Measurements from ENCODE around the gene ZFP64.
"Not testable (repeated sequence)": the region's sequence is repeated elsewhere in the genome, so short reads cannot be mapped to it uniquely, and the experiment has no call there.

The ZFP64 gene

DNA sequence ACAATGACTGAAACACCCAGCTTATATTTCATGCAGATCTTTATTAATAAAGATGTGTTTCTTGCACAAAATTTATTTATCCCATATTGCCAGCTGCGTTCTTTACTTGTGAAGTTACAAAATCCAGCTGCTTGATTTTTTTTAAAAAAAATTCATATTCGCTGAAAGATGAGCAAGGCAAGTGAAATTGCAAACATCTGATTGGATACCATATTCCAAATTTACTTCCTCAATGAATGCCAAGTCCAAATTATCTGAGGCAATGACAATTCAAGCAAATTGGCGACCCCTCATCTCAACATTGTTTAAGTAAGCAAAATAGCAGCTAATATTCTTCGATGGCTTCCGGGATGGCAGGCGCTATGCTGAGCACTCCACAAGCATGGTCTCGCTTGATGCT is 37.7 kb downstream of the ZFP64 start:
- DNase-seq, result no peak

DNA sequence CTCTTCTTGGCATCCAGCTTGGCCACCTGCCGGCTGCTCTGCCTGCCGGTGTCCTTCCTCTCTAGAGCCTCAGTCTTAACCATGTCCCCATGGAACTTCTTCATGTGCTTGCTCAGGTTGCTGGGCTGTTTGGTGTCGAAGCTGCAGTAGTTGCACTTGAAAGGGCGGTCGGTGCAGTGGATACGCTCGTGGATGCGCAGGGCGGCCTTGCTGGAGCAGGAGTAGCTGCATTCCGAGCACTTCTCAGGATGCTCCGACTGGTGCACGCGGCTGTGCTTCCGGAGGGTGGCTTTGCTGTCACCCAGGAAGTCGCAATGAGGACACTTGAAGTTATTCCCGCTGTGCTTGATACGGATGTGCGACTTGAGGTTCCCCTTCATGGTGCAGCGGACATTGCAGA is 38.7 kb downstream of the ZFP64 start:
- no peak for DNase-seq

DNA sequence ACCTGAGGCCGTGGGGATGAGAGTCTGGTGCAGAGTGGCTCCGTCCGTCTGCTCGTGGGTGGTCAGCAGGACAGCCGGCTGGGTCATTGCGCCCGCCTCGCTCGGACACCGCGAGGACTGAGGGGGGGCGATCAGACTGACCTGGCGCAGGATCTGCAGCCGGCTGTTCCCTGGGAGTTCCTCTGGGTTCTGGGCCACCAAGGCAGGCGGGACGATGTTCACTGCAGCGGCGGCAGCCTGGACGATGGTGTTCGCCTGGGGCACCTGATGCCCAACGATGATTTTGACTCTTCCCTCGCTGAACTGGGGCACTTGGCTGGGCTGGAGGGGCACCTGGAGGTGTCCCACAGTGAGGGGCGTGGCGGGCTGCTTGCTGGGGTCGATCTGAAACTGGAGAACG is 39.2 kb downstream of the ZFP64 start:
- DNase-seq, result no peak

DNA sequence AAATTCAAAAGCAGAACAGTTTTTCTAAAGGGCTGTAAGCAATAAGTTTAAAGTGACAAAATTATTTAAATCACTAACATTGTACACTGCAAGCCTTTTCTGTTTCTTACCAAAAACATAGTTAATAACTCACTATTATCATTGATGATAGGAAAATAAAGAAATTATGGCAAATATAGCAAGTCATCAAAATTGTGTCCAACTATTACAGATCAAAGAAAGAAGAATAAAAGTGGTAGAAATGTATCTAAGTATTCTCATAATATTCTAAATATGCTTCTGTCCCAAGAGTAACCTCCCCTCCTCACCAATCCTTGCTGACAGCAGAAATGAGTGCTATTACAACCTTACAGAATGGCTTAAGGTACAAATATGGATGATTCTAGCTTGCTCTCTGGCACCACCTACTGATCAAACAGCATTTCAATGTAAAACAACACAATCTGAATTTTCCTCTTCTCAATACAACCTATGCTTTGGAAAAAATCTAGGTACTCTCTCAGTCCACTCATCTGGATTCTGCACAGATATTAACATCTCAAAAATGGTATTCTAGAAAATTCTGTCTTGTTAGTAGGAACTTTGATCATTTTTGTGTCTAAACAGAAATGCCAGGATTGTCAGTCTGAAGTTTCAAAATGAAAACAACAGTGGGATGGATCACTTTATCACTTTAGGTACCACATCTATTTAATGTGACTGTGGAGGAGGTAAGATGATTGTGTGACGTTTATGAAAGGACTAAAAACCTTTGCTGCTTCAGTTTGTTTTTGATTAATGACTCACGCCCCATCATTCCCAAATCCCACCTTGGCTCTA is 40.9 kb downstream of the ZFP64 start:
- peak; percentile 36 for DNase-seq

DNA sequence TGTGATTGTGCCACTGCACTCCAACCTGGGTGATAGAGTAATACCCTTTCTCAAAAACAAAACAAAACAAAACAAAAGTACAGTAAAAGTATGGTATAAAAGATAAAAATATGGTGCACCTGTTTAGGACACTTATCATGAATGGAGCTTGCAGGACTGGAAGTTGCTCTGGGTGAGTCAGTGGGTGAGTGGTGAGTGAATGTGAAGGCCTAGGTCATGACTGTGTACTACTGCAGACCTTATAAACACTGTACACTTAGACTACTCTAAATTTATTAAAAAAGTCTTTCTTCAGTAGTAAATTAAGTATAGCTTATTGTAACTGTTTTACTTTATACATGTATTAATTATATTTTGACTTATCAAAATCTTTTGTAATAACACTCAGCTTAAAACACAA is 46.0 kb downstream of the ZFP64 start:
- DNase-seq, result no peak

DNA sequence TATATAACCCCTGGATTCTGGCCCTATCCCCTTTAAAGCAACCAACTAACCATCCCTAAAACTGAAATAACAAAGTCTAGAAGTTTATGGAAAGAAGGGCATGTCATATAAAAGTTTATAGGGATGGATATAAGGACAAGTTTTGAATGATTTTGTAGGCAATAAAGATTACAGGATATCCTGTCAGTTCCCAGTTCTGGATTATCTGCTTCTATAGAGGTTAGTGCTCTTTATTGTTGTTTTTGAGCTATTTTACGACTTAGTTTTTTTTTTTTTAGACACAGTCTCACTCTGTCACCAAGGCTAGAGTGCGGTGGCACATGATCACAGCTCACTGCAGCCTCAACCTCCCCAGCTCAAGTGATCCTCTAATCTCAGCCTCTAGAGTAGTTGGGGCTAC is 48.3 kb downstream of the ZFP64 start:
- DNase-seq, result no peak

DNA sequence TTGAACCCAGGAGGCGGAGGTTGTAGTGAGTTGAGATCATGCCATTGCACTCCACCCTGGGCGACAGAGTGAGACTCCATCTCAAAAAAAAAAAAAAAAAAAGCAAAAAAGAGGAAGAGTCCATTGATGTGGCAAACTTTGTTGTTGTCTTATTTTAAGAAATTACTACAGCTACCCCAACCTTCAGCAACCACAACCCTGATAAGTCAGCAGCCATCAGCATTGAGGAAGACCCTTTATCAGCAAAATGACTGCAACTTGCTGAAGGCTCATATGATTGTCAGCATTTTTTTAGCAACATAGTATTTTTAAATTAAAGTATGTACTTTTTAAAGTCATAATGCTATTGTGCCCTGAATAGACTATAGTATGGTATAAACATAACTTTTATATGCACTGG is 48.8 kb downstream of the ZFP64 start:
- no peak for DNase-seq

DNA sequence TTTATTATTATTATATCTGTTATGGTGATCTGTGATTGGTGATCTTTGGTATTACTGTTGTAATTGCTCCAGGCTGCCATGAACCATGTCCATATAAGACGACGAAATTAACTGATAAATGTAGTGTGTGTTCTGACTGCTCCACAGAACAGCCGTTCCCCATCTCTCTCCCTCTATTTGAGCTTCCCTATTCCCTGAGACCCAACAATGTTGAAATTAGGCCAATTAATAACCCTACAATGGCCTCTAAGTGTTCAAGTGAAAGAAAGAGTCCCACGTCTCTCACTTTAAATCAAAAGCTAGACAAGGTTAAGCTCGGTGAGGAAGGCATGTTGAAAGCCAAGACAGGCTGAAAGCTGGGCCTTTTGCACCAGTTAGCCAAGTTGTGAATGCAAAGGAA is 51.6 kb downstream of the ZFP64 start:
- no peak for DNase-seq

DNA sequence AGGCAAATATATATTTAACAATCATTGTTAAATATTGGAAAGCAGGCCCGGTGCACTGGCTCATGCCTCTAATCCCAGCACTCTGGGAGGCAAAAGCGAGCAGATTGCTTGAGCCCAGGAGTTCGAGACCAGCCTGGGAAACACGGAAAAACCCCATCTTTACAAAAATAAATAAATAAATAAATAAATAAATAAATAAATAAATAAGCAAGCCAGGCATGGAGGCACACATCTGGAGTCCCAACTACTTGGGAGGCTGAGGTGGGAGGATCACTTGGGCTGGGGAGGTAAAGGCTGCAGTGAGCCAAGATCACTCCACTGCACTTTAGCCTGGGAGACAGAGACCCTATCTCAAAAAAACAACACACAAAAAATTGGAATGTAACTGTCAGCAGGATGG is 53.7 kb downstream of the ZFP64 start:
- DNase-seq, result no peak

DNA sequence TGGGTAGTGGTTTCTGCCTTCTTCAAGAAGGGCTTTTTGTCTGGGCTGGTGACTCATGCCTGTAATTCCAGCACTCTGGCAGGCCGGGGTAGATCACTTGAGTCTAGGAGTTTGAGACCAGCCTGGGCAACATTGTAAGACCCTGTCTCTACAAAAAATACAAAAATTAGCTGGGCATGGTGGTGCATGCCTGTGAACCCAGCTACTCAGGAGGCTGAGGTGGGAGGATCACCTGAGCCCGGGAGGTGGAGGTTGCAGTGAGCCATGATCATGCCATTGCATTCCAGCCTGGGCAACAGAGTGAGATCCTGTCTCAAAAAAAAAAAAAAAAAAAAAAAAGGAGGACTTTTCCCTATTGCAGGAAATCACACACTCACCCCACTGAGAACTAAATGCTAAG is 57.9 kb downstream of the ZFP64 start:
- DNase-seq, result not testable (repeated sequence)

DNA sequence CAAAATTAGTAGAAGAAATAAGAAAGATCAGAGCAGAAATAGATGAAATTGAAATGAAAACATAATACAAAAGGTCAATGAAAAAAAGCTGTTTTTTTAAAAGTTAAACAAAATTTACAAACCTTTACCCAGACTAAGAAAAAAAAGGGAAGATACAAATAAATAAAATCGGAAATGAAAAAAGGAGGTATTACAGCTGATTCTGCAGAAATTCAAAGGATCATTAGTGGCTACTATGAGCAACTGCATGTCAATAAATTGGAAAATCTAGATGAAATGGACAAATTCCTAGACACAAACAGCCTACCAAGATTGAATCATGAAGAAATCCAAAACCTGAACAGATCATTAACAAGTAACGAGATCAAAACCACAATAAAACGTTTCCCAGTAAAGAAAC is 59.2 kb downstream of the ZFP64 start:
- no peak for DNase-seq

DNA sequence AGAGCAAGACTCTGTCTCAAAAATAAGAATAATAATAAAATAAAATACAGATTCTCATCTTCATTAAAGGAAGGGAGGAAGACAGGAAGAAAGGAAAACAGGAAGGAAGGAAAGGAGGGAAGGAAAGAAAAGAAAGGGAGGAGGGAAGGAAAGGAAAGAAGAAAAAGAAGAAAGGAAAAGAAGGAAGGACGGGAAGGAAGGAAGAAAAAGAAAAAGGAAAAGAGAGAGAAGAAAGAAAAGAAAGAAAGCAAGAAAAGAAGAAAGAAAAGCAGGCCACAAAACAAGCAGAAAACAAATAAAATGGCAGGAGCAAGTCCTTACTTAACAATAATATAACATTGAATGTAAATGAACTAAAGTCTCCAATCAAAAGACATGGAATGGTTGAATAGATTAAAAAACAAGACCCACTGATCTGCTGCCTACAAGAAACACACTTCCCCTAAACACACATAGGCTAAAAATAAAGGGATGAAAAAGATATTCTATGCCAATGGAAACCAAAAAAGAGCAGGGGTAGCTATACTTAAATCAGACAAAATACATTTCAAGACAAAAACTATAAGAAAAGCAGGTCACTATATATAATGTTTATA is 60.4 kb downstream of the ZFP64 start:
- DNase-seq, result no peak

DNA sequence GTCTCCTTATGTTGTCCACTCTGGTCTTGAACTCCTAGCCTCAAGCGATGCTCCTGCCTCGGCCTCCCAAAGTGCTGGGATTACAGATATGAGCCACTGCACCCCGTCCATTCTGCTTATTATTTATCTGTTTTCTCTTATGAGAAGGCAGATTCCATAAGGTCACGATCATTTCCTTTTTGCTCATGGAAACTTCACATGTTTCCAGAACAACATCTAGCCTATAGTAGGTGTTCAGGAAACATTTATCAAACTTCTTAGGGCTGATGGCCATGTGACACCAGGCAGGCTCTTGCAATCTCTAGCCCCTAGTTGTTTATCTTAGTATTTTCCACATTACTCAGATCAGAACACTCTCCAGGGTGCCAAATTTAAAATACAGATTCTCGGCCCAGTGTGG is 61.2 kb downstream of the ZFP64 start:
- no peak for DNase-seq

DNA sequence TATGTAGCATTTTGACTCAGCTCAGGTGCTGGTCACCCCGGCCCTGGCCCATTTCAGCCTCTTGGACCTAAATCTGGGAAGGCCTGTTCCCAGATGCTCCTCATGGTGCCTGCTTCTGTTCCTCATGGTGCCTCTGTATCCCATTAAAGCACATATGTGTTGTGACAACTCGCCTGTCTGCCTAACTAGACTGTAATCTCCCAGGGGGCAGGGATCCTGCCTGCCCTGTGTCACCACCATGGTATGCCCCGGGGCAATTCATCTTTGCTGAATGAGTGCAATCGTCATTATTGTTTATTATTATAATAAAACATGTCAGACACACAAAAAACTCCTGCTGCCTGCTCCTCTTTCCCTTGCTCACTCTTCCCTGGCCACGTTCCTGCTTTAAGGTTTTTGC is 62.0 kb downstream of the ZFP64 start:
- DNase-seq, result no peak

DNA sequence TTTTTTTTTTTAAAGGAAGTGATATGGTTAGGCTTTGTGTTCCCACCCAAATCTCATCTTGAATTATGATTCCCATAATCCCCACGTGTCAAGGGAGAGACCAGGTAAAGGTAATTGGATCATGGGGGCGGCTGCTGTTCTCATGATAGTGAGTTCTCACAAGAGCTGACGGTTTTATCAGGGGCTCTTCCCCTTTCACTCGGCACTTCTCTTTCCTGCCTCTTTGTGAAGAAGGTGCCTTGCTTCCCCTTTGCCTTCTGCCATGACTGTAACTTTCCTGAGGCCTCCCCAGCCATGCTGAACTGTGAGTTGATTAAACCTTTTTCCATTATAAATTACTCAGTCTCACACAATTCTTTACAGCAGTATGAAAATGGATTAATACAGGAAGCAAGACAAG is 64.3 kb downstream of the ZFP64 start:
- DNase-seq, result no peak

DNA sequence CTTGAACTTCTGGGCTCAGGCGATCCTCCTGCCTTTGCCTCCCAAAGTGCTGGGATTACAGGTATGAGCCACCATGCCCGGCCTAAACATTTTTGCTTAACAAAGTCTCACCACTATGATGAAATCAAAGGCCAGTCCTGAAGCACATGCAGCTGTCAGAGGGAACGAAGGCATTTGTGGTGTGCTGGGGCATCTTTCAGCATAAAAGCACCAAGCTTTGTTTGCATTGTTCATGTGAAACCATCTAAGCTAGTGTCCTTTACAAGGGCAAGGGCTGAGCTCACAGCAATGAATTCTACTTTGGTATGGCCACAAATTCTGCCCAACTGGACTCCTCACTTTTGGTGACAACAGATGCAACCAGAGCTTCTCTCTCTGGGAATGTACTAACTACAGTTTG is 66.8 kb downstream of the ZFP64 start:
- no peak for DNase-seq

DNA sequence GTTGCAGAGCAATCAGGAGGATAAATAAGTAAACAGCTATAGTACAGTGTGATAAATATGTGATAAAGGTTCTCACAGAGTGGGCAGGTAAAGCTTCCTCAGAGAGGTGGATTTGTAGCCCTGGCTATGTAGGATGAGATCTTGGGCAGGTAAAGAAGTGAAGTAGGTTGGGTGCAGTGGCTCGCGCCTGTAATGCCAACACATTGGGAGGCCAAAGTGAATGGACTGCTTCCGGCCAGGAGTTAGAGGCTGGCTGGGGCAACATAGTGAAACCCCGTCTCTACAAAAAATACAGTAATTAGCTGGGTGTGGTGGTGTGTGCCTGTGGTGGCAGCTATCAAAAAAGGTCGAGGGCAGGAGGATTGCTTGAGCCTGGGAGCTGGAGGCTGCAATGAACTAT is 72.9 kb downstream of the ZFP64 start:
- no peak for DNase-seq

DNA sequence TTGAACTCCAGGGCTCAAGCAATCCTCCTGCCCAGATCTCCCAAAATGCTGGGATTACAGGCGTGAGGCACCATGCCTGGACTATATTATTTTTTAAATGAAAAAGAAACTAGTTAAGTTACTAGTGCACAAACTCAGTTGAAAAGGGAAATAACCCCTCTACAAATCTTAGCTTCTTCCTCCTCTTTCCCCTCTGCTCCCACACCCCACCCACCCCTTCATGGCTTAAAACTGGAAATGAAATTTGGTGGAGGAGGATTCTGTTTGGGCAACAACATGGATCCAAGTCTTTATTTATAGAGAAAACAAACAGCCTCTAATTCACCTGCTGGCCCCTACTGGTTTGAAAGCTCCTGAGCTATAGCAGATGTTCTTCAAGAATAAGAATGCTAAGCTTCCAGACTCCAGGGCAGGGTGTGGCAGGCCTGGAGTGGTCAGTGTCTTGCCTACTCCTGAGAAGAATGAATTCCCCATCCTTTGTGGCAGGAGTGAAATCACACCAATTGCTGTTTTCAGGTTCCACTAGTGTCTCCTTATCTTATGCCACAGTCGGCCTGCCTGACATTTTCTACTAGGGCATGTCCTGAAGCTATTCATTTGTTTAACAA is 73.5 kb downstream of the ZFP64 start:
- no peak for DNase-seq

DNA sequence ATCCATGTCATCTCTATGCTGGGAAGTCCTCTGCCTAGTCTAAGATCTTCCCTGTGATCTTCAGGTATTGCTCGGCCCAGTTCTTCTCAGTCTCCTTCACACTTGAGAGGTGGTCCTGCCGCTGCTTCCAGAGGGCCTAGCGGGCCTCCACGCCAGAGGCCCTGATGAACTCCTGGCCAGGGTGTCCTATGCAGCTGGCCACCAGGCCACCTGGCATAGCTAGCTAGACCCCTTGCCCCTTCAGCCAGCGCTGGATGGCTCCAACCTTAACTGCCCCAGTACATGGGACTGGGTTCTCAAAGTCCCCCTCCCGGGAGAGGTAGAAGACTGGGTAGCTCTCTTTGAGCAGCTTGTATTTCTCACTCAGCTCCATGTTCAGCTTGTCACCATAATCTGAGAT is 81.1 kb downstream of the ZFP64 start:
- no peak for DNase-seq

DNA sequence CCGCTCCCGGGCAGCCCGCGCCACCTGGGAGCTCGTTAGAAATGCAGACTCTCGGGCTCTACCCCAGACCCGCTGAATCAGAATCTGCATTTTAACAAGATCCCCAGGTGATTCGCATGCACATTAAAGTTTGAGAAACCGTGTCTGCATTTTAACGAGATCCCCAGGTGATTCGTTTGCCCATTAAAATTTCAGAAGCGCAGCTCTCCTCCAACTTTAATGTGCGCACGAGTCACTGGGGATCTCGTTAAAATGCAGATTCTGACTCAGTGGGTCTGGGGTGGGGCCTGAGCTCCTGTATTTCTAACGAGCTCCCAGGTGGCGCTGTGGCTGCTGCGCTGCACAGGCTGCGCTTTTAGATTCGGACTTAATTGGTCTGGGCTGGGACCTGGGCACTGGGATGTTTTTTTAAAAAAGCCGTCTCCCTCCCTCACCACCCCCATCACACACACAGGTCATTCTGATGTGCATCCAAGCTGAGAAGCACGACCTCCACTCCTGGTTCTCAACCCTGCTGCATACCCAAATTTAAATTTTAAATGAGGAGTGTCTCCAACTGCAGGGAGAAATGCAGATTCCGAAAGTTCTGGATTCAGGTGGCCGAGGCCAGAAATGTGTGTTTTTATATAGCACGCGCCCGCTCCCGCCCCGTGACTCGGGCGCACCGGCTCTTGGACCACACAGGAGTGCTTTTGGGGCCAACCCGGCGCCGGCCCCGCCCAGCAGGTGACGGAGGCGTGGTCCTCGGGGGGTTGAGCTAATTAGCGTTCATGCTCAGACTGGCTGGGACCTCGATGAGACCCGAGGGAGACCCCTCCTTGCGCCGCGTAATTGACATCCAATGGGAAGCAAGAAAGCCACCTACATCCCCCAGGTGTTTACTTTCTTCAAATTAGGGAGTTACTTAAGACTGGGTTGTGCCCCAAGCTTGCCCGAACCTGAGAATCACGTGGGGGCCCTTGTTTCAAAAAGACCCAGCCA is 85.8 kb downstream of the ZFP64 start:
- peak; percentile 29 for DNase-seq

DNA sequence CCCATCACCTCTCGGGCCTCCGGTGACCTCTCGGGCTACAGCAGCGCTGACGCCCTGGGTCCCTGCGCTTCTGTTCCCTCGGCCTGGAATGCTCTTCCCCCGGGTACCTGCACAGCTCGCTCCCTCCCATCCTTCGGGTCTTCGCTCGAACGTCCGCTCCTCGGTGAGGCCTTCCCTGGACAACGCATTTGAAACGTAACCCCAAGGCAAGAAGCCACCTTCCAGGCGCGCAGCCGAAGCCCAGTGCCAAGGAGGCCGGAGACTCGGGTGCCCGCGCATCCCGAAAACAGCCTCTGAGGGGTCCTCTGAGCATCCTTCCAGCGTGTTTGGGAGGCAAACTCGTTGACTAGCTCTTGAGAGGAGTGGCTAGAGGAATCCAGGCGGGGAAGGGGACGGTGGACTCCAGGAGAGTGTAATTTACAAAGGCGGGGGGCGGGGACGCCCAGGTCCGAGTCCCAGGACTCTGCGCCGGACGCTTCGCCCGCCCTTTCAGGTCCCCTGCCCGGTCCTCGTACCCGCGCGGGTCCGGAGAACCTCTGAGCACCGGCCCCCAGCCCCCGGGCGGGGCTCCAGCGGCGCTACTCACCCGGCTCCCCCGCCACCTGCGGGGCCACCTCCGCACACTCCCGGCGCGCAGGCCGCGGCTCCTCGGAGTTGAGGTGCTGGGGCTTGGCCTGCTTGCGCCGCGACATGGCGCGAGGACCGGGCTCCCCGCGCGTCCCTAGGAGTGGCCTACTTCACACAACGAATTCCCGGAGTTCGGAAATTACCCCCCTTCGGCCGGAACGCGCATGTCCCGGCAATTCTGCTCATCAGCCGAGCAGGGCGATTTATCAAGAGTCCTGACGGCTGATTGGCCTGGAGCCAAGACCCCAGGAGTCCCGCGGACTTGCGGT is 86.8 kb downstream of the ZFP64 start:
- DNase-seq, result peak; percentile 86

DNA sequence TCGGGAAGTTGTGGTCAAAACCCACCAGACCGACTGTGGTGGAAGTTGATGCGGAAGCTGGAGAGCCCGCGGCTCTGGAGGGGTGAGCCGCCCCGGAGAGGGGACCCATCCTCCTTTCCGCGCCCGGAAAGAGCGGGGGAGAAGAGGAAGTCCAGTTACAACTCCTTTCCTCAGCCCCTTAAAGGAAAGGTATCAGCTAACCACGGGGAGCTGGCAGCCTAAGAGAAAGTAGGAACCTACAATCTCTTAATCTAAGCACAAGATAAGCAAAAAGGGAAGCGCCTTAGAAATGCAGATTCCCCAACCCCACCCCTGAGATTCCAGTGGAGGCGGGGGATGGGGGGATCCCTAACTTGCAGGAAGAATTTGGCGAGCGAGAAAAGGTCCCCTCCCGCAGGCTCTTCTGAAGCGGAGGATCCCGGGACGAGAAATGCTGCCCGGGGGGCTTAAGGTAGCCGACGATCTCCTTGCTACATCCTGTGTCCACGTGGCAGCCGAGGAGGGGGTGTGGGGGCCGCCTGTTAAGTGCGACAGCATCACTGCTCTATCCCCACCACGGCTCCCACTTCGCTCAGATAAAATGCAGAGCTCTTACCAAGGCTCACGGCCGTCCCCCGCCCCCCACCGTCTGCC is 87.5 kb downstream of the ZFP64 start:
- DNase-seq, result no peak

All from NCI-H146 (cell line).